Measurements from ENCODE around the gene CD209. TPM values are rescaled to one million over a fixed set of nuclear protein-coding genes. Genes with fewer than 3 reads are reported as not detected.

Gene CD209
- total RNA-seq, 6 donors from 2014 or later: 0.55 to 14.8 (median 1.7) TPM

DNA sequence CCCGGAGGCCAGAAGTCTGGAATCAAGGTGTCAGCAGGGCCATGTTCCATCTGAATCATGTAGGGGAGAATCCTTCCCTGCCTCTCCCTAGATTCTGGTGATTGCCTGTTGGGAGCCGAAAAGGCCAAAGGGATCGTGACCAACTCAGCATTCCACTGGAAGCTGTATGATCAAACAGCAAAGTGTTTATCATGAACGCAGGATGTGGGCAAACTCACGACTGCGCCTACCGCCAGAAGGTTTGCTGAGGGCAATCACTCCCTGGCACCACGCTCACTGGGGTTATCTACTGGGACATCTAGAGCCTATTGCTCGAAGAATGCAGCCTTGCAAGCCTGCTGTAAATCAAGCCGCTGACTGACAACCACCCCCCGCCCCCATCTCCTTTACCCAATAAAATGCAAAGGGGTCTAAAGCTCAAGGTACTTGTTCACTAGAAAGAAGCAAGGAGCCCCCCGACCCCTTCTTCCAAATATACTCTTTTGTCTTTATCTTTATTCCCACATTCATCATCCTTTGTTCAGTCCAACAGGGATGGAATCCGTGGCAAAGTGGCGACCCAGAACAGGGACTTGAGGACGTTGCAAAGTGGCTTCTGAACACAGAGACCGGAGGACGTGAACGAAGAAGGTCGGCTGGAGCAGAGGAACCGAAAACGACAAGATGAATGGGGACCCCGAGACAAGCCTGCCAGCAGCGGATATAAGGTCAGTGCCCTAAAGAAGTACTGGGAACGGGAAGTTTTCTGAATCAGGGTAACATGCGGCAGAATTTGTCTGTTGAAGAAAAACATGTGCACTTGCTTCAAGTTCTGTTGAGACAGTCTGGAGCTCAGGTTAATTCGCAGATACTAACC lies 32.5 kb upstream of the CD209 start:
- WGBS, 2 donors: 83 to 87% methylated on average over 26 of the region's 26 CpGs
- H3K27ac ChIP-seq: no peak overlapping the region
- no peak for TF ChIP-seq POLR2A (IDR thresholded peaks at IDR 0.05)
- TF ChIP-seq EP300 (IDR thresholded peaks at IDR 0.05): no peak
- TF ChIP-seq, protein P1, sequence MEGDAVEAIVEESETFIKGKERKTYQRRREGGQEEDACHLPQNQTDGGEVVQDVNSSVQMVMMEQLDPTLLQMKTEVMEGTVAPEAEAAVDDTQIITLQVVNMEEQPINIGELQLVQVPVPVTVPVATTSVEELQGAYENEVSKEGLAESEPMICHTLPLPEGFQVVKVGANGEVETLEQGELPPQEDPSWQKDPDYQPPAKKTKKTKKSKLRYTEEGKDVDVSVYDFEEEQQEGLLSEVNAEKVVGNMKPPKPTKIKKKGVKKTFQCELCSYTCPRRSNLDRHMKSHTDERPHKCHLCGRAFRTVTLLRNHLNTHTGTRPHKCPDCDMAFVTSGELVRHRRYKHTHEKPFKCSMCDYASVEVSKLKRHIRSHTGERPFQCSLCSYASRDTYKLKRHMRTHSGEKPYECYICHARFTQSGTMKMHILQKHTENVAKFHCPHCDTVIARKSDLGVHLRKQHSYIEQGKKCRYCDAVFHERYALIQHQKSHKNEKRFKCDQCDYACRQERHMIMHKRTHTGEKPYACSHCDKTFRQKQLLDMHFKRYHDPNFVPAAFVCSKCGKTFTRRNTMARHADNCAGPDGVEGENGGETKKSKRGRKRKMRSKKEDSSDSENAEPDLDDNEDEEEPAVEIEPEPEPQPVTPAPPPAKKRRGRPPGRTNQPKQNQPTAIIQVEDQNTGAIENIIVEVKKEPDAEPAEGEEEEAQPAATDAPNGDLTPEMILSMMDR (IDR thresholded peaks at IDR 0.05): no peak
- TF ChIP-seq POLR2AphosphoS5 (IDR thresholded peaks at IDR 0.05): no peak
- no peak overlapping the region for H3K4me3 ChIP-seq
- no peak for DNase-seq
- H3K4me1 ChIP-seq: peaks cover 0 to 12% (median 7%) of the 10 kb centered on the region in 4 donors
- H3K9me3 ChIP-seq: no peaks in the 10 kb centered on the region
- H3K36me3 ChIP-seq: no peaks in the 10 kb centered on the region
- ATAC-seq (ENCODE audit: low FRiP score in 2 of 2): no peak
- H3K27me3 ChIP-seq: no peaks in the 10 kb centered on the region

DNA sequence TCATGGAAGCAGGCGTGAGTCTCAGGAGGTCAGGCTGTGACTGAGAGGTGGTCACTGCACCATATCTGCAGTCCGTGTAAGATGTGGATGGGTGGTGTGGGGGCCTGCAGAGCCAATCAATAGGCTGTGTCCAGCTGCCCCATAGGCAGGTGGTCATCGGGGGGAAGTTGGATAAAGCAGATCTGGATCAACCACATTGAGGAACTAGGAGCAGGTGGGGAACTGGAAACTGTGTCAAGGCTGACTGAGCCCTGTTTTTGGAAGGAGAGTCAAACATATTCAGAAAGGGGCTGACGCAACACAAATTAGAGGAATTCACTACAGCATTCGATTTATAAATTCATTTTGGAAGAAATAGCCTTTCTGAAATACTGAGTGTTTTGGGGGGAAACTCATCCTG lies 30.7 kb upstream of the CD209 start:
- 61 to 71% methylated on average over 4 to 5 of the region's 5 CpGs for WGBS, 2 donors
- H3K4me1 ChIP-seq: no peaks in the 10 kb centered on the region
- no peaks in the 10 kb centered on the region for H3K36me3 ChIP-seq
- TF ChIP-seq POLR2A (IDR thresholded peaks at IDR 0.05) (no peak), EP300 (IDR thresholded peaks at IDR 0.05) (no peak), POLR2AphosphoS5 (IDR thresholded peaks at IDR 0.05) (no peak)
- TF ChIP-seq, protein P1 (IDR thresholded peaks at IDR 0.05): no peak
- H3K27me3 ChIP-seq: no peaks in the 10 kb centered on the region
- no peaks in the 10 kb centered on the region for H3K9me3 ChIP-seq
- ATAC-seq (ENCODE audit: low FRiP score in 2 of 2) (peak in 1 of 2 donors; percentile 26), DNase-seq (no peak)
- H3K4me3 ChIP-seq: no peak overlapping the region
- no peak overlapping the region for H3K27ac ChIP-seq

DNA sequence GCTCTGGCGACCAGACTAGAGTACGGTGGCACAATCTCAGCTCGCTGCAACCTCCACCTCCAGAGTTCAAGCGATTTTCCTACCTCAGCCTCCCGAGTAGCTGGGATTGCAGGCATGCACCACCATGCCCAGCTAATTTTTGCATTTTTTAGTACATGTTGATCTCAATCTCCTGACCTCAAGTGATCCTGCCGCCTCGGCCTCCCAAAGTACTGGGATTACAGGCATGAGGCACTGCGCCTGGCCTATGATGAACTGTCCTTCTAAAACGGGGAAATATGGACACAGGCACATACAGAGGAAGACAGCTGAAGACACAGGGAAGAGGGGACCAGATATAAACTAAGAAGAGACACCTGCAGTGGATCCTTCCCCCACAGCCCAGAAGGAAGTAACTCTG lies 28.4 kb upstream of the CD209 start:
- ATAC-seq (ENCODE audit: low FRiP score in 2 of 2): no peak
- no peak overlapping the region for H3K4me3 ChIP-seq
- WGBS, 2 donors: 90% methylated on average over 9 of the region's 9 CpGs
- peaks cover 0 to 16% (median 3%) of the 10 kb centered on the region in 4 donors for H3K4me1 ChIP-seq
- H3K36me3 ChIP-seq: no peaks in the 10 kb centered on the region
- no peak overlapping the region for H3K27ac ChIP-seq
- TF ChIP-seq POLR2AphosphoS5 (IDR thresholded peaks at IDR 0.05): no peak
- TF ChIP-seq POLR2A (IDR thresholded peaks at IDR 0.05): no peak
- TF ChIP-seq, protein P1 (IDR thresholded peaks at IDR 0.05): no peak
- TF ChIP-seq EP300 (IDR thresholded peaks at IDR 0.05): no peak
- no peaks in the 10 kb centered on the region for H3K9me3 ChIP-seq
- H3K27me3 ChIP-seq: no peaks in the 10 kb centered on the region
- DNase-seq: no peak

DNA sequence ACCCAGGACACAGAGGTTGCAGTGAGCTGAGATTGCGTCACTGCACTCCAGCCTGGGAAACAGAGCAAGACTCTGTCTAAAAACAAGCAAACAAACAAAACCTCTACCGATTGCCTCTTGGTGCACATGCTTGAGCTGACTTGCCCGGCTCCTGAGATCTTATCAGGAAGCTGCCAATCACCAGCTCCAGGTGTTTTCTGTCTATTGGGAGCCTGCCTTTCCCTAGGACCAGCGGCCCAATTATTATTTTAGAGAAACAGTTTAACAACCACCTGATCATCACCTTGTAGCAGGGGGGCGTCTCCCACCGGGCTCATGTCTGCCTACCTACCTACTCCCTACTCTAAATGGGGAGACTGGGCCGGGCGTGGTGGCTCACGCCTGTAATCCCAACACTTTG lies 26.5 kb upstream of the CD209 start:
- 77 to 78% methylated on average over 9 of the region's 9 CpGs for WGBS, 2 donors
- DNase-seq (no peak), ATAC-seq (ENCODE audit: low FRiP score in 2 of 2) (no peak)
- no peak overlapping the region for H3K27ac ChIP-seq
- H3K9me3 ChIP-seq: no peaks in the 10 kb centered on the region
- H3K27me3 ChIP-seq: no peaks in the 10 kb centered on the region
- H3K4me3 ChIP-seq: no peak overlapping the region
- peaks cover 0 to 16% (median 3%) of the 10 kb centered on the region in 4 donors for H3K4me1 ChIP-seq
- H3K36me3 ChIP-seq: no peaks in the 10 kb centered on the region
- TF ChIP-seq EP300 (IDR thresholded peaks at IDR 0.05) (no peak), POLR2AphosphoS5 (IDR thresholded peaks at IDR 0.05) (no peak), POLR2A (IDR thresholded peaks at IDR 0.05) (no peak)
- TF ChIP-seq, protein P1 (IDR thresholded peaks at IDR 0.05): no peak

All from upper lobe of left lung (tissue), 6 donors.